OCI-LY1 (cell line): ENCODE results near the gene NTMT2.

Source experiments
- CTCF ChIP-seq: fragments of 200-600 bp; sonication (generic), shearing (Covaris generic); IDR thresholded peaks from 2 replicates; pipeline ENCODE4 v1.5.1; 2017; ENCODE audit warnings: mild to moderate bottlenecking, antibody characterized with exemption, low read length, moderate library complexity, mixed read lengths
- EZH2 ChIP-seq: fragments of 200-600 bp; sonication (generic), shearing (Covaris generic); IDR thresholded peaks from 2 replicates; pipeline ENCODE4 v1.8.0; 2017; ENCODE audit warnings: borderline replicate concordance, mixed run types, mild to moderate bottlenecking, antibody characterized with exemption, low read length, moderate library complexity, mixed read lengths

DNA sequence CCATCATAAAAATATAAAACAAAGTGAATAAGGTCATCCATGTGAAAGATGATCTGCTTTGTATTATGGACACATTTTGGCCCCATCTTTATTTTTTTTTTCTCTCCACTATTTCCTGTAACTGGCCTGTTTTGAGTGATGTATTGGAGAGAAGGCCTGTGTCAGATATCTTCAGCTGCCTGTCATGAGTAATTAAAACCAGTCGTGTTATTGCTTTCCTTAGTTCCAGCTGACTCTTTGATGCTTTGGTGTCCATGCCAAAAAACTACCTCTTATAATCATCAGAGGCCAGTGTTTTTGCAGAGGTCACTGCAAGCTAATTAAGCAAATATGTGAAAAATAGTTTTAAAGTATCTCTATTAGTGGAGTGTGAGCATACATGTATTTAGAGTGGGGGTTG lies 29.7 kb downstream of the NTMT2 start:
- no peak for TF ChIP-seq CTCF
- TF ChIP-seq EZH2 = no peak
